ENCODE data around the gene CRACDL.

- TF ChIP-seq CTCF (IDR thresholded peaks at IDR 0.05) (no peak), EZH2 (IDR thresholded peaks at IDR 0.05; ENCODE audit: borderline replicate concordance, insufficient read depth, low read depth, low read length, poor library complexity, severe bottlenecking) (no peak)
Measured at GRCh38 chr2:98932778-98933343, 3.2 kb downstream of the CRACDL start.

All from B cell (primary cell).